ENCODE measurements around the gene GHRHR. TPM values are rescaled to one million over a fixed set of nuclear protein-coding genes. Genes with fewer than 3 reads are reported as not detected.

GHRHR gene
- total RNA-seq, 4 donors from 2014 or later, result not detected

DNA sequence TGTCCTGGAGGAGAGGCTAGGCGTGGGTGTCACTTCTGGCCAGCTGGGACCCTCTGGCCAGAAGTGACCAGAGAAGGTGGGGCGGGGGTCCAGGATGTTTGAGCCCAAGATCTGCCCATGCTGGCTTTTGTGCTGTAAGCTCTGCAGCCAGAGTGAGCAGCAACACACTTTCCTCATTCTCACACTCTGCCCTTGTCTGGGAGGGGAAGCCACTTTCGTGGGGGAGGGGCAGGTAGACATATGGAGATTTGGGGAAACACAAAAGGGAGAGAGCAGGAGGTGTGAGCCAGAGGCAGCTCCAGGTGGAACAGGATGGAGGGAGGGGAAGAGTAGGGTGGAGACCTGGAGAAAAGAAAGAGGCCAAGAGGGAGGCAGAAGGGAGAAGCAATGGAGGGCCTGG lies 56.9 kb downstream of the GHRHR start:
- TF ChIP-seq EP300 (IDR thresholded peaks at IDR 0.05) (no peak), POLR2A (IDR thresholded peaks at IDR 0.05) (no peak)
- TF ChIP-seq, protein P1, sequence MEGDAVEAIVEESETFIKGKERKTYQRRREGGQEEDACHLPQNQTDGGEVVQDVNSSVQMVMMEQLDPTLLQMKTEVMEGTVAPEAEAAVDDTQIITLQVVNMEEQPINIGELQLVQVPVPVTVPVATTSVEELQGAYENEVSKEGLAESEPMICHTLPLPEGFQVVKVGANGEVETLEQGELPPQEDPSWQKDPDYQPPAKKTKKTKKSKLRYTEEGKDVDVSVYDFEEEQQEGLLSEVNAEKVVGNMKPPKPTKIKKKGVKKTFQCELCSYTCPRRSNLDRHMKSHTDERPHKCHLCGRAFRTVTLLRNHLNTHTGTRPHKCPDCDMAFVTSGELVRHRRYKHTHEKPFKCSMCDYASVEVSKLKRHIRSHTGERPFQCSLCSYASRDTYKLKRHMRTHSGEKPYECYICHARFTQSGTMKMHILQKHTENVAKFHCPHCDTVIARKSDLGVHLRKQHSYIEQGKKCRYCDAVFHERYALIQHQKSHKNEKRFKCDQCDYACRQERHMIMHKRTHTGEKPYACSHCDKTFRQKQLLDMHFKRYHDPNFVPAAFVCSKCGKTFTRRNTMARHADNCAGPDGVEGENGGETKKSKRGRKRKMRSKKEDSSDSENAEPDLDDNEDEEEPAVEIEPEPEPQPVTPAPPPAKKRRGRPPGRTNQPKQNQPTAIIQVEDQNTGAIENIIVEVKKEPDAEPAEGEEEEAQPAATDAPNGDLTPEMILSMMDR (IDR thresholded peaks at IDR 0.05), result no peak
- DNase-seq (ENCODE audit: low spot score in 2 of 2), result no peak

DNA sequence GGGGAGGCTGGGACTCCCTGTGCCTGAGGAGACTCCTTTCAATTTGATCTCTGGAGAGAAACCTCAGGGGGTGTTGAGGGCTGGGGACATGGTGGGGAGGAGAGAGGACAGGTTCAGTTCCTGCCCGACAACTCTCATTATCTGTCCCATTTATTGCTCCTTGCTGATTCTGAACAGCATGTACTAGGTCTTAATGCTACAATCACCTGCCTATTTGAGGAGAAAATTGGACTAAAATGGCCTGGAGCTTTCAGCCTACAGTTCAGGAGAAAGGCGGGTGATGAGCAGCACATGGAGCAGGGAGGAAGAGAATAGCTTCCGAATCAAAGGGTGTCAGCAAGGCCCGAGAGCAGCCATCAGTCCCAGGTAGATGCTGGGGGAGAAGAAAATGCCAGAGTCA lies 58.4 kb downstream of the GHRHR start:
- H3K36me3 ChIP-seq, result no peaks in the 10 kb centered on the region
- WGBS, 2 donors, result 77 to 84% methylated on average over 4 of the region's 4 CpGs
- H3K9me3 ChIP-seq, result no peaks in the 10 kb centered on the region
- H3K4me3 ChIP-seq, result no peak overlapping the region
- peaks cover 0 to 5% (median 0%) of the 10 kb centered on the region in 4 donors for H3K4me1 ChIP-seq
- no peak for DNase-seq (ENCODE audit: low spot score in 2 of 2)
- TF ChIP-seq POLR2A (IDR thresholded peaks at IDR 0.05) (no peak), EP300 (IDR thresholded peaks at IDR 0.05) (no peak)
- TF ChIP-seq, protein P1 (IDR thresholded peaks at IDR 0.05), result no peak
- no peak overlapping the region for H3K27ac ChIP-seq
- H3K27me3 ChIP-seq, result no peaks in the 10 kb centered on the region

More for the DNA sequence above, 56.9 kb downstream of the GHRHR start:
- no peaks in the 10 kb centered on the region for H3K36me3 ChIP-seq
- no peaks in the 10 kb centered on the region for H3K27me3 ChIP-seq
- no peak overlapping the region for H3K27ac ChIP-seq
- no peak overlapping the region for H3K4me3 ChIP-seq
- no peaks in the 10 kb centered on the region for H3K4me1 ChIP-seq
- H3K9me3 ChIP-seq, result no peaks in the 10 kb centered on the region
- 60 to 69% methylated on average over 3 of the region's 3 CpGs for WGBS, 2 donors

DNA sequence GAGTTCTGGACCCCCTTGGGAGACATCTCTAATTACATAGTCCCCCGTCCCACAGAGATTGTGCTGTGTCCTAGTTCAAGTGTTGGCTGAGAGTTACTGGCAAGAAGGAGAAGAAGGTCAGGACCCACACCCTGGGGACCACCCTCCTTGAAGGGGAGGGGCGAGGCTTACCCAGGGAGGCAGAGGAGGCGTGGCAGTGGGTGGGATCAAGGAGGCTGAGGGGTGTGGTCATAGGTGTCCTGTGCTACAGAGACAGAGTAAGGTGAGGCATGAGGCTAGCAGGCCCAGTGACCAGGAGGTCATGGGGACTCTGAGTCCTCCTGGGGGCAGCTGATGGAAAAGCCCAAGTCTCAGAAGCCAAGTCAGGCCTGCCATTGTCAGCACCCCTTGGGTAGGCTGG lies 59.0 kb downstream of the GHRHR start:
- no peak for DNase-seq (ENCODE audit: low spot score in 2 of 2)
- Histone ChIP-seq H3K36me3 (no peaks in the 10 kb centered on the region), H3K4me3 (no peak overlapping the region), H3K9me3 (no peaks in the 10 kb centered on the region), H3K27me3 (no peaks in the 10 kb centered on the region), H3K4me1 (peaks cover 0 to 9% (median 0%) of the 10 kb centered on the region in 4 donors), H3K27ac (no peak overlapping the region)
- 74 to 89% methylated on average over 3 of the region's 3 CpGs for WGBS, 2 donors
- TF ChIP-seq POLR2A (IDR thresholded peaks at IDR 0.05) (no peak), EP300 (IDR thresholded peaks at IDR 0.05) (no peak)
- TF ChIP-seq, protein P1 (IDR thresholded peaks at IDR 0.05), result no peak

DNA sequence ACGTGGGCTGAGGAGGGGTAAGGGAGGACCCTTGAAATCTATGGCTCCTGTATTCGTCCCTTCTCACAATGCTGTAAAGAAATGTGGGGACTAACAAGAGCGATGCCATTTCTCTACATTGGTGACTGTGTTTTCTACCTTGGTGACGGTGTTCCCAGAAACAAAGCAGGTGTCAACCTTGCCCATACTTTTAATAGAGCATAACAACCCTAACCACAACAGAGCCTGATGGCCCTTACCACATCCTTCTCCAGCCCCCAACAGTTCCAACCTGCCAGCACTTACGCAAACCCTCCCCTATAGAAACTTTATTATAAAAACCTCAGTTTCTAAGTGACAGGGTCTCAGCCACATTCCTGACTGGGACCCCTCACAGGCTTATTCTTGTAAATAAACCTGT lies 60.1 kb downstream of the GHRHR start:
- DNase-seq (ENCODE audit: low spot score in 2 of 2), result no peak
- H3K9me3 ChIP-seq, result no peaks in the 10 kb centered on the region
- no peaks in the 10 kb centered on the region for H3K36me3 ChIP-seq
- H3K4me1 ChIP-seq, result peaks cover 0 to 9% (median 0%) of the 10 kb centered on the region in 4 donors
- no peak overlapping the region for H3K4me3 ChIP-seq
- no peaks in the 10 kb centered on the region for H3K27me3 ChIP-seq
- WGBS, 2 donors, result 85 to 92% methylated on average over 5 of the region's 5 CpGs
- no peak for TF ChIP-seq EP300 (IDR thresholded peaks at IDR 0.05)
- TF ChIP-seq POLR2A (IDR thresholded peaks at IDR 0.05), result no peak
- TF ChIP-seq, protein P1 (IDR thresholded peaks at IDR 0.05), result no peak
- no peak overlapping the region for H3K27ac ChIP-seq

DNA sequence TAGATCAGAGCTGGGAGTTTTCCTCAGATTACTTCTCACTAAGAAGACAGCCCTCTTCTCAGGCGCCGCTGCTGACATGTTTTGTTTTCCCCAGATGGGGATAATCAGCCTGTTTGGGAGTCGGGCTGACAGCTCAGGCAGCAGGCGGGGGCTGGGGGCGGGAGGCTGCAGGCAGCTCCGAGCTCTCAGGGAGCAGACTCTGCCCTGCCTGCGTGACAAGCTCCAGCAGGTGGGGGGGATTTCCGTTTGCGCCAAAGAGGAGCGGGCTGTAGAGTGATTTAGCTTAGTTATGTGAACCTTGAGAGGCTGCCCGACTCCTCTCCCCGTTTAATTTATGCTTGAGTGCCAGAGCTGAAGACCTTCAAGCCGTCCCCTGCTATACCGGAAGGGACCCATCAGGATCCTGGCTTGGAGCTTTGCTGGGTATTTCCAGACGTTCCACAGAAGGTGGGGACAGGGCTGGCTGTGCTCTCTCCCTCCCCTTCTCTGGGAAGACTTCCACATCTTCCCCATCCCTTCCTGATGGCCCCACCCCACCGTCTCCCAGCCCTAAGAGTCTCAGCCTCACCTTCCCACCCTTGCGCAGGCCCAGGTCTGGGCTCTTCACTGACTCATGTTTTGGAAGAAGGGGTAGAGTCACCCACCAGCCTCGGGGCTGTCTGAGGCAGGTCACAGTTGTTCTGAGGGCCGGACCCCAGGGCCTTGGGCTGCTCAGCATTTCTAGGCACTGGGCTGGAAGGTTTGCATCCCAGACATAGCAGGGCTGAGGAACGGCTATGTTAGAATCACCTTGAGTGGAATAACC lies 63.6 kb downstream of the GHRHR start:
- Histone ChIP-seq H3K4me1 (peaks cover 0 to 9% (median 0%) of the 10 kb centered on the region in 4 donors), H3K4me3 (no peak overlapping the region), H3K9me3 (no peaks in the 10 kb centered on the region), H3K36me3 (no peaks in the 10 kb centered on the region), H3K27ac (no peak overlapping the region), H3K27me3 (no peaks in the 10 kb centered on the region)
- WGBS, 2 donors, result 22 to 30% methylated on average over 18 to 20 of the region's 20 CpGs
- TF ChIP-seq POLR2A (IDR thresholded peaks at IDR 0.05), result no peak
- no peak for TF ChIP-seq EP300 (IDR thresholded peaks at IDR 0.05)
- DNase-seq (ENCODE audit: low spot score in 2 of 2), result no peak
